Neural cell (in vitro differentiated cells): Measurements from ENCODE around the gene FBXO11. TPM values are rescaled to one million over a fixed set of nuclear protein-coding genes. Genes with fewer than 3 reads are reported as not detected.

Experiments
- H2AFZ ChIP-seq: fragments of 200-600, 300-800 bp; sonication (generic), shearing (Covaris generic); 2 replicates; pipeline ENCODE4 v1.6.0; 2014; ENCODE audit warnings: low read depth, mild to moderate bottlenecking, antibody characterized with exemption, low read length, moderate library complexity
- H3F3A ChIP-seq: fragments of 200-600 bp; shearing (Covaris generic); 2 replicates; pipeline ENCODE4 v1.6.1; 2016; ENCODE audit warnings: mild to moderate bottlenecking, moderate library complexity, mixed read lengths, antibody characterized with exemption, low read length; ENCODE audit not compliant: insufficient read depth, poor library complexity, severe bottlenecking
- H3K27ac ChIP-seq: fragments of 200-600, 300-800 bp; sonication (generic), shearing (Covaris generic); 2 replicates; pipeline ENCODE4 v1.5.1; 2014; ENCODE audit warnings: mild to moderate bottlenecking, low read length, moderate library complexity
- H3K27me3 ChIP-seq: fragments of 300-800, 200-600 bp; sonication (generic), shearing (Covaris generic); 2 replicates; pipeline ENCODE4 v1.6.0; 2014; ENCODE audit warnings: mild to moderate bottlenecking, low read depth, low read length, moderate library complexity; ENCODE audit not compliant: insufficient read depth
- H3K36me3 ChIP-seq: fragments of 300-800, 200-600 bp; sonication (generic), shearing (Covaris generic); 2 replicates; pipeline ENCODE4 v1.5.1; 2014; ENCODE audit warnings: mild to moderate bottlenecking, antibody characterized with exemption, low read length, moderate library complexity; ENCODE audit not compliant: insufficient read depth
- H3K4me2 ChIP-seq: fragments of 300-800, 200-600 bp; sonication (generic), shearing (Covaris generic); 2 replicates; pipeline ENCODE4 v1.6.0; 2014; ENCODE audit warnings: mild to moderate bottlenecking, low read length
- H3K4me3 ChIP-seq: fragments of 300-800, 200-600 bp; sonication (generic), shearing (Covaris generic); 2 replicates; pipeline ENCODE4 v1.5.1; 2014; ENCODE audit warnings: mild to moderate bottlenecking, low read length, moderate library complexity
- H3K79me2 ChIP-seq: fragments of 200-600 bp; shearing (Covaris generic); replicated peaks from 2 replicates; pipeline ENCODE4 v1.6.0; 2014; ENCODE audit warnings: mild to moderate bottlenecking, low read length, moderate library complexity; ENCODE audit not compliant: insufficient read depth
- H3K9ac ChIP-seq: fragments of 300-800, 200-600 bp; sonication (generic), shearing (Covaris generic); 2 replicates; pipeline ENCODE4 v1.6.1; 2016; ENCODE audit warnings: mild to moderate bottlenecking, low read length, mixed read lengths
- H3K9me2 ChIP-seq: fragments of 200-600 bp; shearing (Covaris generic); 2 replicates; pipeline ENCODE4 v1.6.1; 2016; ENCODE audit warnings: mild to moderate bottlenecking, low read length, mixed read lengths; ENCODE audit not compliant: insufficient read depth
- H3K9me3 ChIP-seq: fragments of 200-600, 300-800 bp; sonication (generic), shearing (Covaris generic); 2 replicates; pipeline ENCODE4 v1.6.1; 2016; ENCODE audit warnings: mild to moderate bottlenecking, mixed run types, low read length, moderate library complexity, mixed read lengths
- H4K20me1 ChIP-seq: fragments of 200-600 bp; shearing (Covaris generic); 2 replicates; pipeline ENCODE4 v1.6.1; 2016; ENCODE audit warnings: mild to moderate bottlenecking, mixed run types; ENCODE audit not compliant: insufficient read depth
- EP300 ChIP-seq: fragments of 450-650 bp; conservative IDR thresholded peaks from 2 replicates; pipeline ENCODE4 v1.6.1; 2014; ENCODE audit warnings: antibody characterized with exemption, mild to moderate bottlenecking, moderate library complexity; ENCODE audit not compliant: poor library complexity, severe bottlenecking
- EZH2 ChIP-seq: fragments of 200-600, 300-800 bp; shearing (Covaris generic), sonication (generic); IDR thresholded peaks from 2 replicates; pipeline ENCODE4 v1.6.1; 2014; ENCODE audit warnings: antibody characterized with exemption, low read length, borderline replicate concordance, mild to moderate bottlenecking; ENCODE audit not compliant: insufficient read depth, poor library complexity, severe bottlenecking
- MXI1 ChIP-seq: fragments of 450-650 bp; conservative IDR thresholded peaks from 2 replicates; pipeline ENCODE4 v1.6.1; 2014; ENCODE audit warnings: antibody characterized with exemption, mild to moderate bottlenecking; ENCODE audit not compliant: poor library complexity, severe bottlenecking
- POLR2AphosphoS5 ChIP-seq: IDR thresholded peaks from 2 replicates; pipeline ENCODE4 v1.6.1; 2012
- RAD21 ChIP-seq: fragments of 450-650 bp; conservative IDR thresholded peaks from 2 replicates; pipeline ENCODE4 v1.6.1; 2014; ENCODE audit warnings: antibody characterized with exemption, mild to moderate bottlenecking, moderate library complexity
- SMC3 ChIP-seq: fragments of 450-650 bp; conservative IDR thresholded peaks from 2 replicates; pipeline ENCODE4 v1.6.1; 2014; ENCODE audit warnings: antibody characterized with exemption, mild to moderate bottlenecking, moderate library complexity; ENCODE audit not compliant: poor library complexity
- TAF1 ChIP-seq: IDR thresholded peaks from 2 replicates; pipeline ENCODE4 v1.6.1; 2012; ENCODE audit warnings: low read depth
- polyA plus RNA-seq: library from polyadenylated mRNA; depleted of rRNA; stranded (reverse); fragments of >200 nt; gene quantifications from 2 replicates; pipeline ENCODE4 v1.2.3, GENCODE V29; 2014
- TF ChIP-seq, protein P1 (sequence below): fragments of 450-650 bp; IDR thresholded peaks from 2 replicates; pipeline ENCODE4 v1.5.1; 2014; ENCODE audit warnings: antibody characterized with exemption, mild to moderate bottlenecking, moderate library complexity; ENCODE audit not compliant: poor library complexity, severe bottlenecking
- TF ChIP-seq, protein P2 (sequence below): IDR thresholded peaks from 2 replicates; pipeline ENCODE4 v1.6.1; 2012; ENCODE audit warnings: borderline replicate concordance

The FBXO11 gene
- polyA plus RNA-seq, 1 donor from 2014 or later, result 132 TPM

DNA sequence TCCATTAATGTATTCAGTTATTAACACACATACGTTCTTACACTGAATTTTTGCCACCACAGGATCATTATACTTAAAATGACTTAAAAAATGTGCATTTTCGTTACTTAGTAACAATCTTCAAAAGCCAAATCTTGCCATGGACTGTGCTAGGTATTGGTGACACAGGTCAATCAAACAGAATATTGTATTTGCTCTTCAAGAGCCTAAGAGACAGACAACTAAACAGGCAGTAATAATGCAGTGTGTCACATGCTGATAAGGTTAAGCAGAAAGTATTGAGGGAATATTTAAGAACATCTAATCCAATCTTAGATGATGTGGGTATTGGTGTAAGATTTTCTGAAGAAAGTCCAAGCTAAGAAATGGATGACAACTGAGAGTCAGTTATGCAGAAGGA, 56.9 kb downstream of the FBXO11 start:
- H3K9me2 ChIP-seq, result no peaks in the 10 kb centered on the region
- no peak overlapping the region for H3K27ac ChIP-seq
- peaks cover 89% of the 10 kb centered on the region for H3K79me2 ChIP-seq
- H3F3A ChIP-seq, result no peaks in the 10 kb centered on the region
- TF ChIP-seq, protein P1, sequence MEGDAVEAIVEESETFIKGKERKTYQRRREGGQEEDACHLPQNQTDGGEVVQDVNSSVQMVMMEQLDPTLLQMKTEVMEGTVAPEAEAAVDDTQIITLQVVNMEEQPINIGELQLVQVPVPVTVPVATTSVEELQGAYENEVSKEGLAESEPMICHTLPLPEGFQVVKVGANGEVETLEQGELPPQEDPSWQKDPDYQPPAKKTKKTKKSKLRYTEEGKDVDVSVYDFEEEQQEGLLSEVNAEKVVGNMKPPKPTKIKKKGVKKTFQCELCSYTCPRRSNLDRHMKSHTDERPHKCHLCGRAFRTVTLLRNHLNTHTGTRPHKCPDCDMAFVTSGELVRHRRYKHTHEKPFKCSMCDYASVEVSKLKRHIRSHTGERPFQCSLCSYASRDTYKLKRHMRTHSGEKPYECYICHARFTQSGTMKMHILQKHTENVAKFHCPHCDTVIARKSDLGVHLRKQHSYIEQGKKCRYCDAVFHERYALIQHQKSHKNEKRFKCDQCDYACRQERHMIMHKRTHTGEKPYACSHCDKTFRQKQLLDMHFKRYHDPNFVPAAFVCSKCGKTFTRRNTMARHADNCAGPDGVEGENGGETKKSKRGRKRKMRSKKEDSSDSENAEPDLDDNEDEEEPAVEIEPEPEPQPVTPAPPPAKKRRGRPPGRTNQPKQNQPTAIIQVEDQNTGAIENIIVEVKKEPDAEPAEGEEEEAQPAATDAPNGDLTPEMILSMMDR, result no peak
- TF ChIP-seq POLR2AphosphoS5, result no peak
- no peak for TF ChIP-seq TAF1
- no peak for TF ChIP-seq SMC3
- TF ChIP-seq MXI1, result no peak
- TF ChIP-seq EZH2, result no peak
- TF ChIP-seq, protein P2, sequence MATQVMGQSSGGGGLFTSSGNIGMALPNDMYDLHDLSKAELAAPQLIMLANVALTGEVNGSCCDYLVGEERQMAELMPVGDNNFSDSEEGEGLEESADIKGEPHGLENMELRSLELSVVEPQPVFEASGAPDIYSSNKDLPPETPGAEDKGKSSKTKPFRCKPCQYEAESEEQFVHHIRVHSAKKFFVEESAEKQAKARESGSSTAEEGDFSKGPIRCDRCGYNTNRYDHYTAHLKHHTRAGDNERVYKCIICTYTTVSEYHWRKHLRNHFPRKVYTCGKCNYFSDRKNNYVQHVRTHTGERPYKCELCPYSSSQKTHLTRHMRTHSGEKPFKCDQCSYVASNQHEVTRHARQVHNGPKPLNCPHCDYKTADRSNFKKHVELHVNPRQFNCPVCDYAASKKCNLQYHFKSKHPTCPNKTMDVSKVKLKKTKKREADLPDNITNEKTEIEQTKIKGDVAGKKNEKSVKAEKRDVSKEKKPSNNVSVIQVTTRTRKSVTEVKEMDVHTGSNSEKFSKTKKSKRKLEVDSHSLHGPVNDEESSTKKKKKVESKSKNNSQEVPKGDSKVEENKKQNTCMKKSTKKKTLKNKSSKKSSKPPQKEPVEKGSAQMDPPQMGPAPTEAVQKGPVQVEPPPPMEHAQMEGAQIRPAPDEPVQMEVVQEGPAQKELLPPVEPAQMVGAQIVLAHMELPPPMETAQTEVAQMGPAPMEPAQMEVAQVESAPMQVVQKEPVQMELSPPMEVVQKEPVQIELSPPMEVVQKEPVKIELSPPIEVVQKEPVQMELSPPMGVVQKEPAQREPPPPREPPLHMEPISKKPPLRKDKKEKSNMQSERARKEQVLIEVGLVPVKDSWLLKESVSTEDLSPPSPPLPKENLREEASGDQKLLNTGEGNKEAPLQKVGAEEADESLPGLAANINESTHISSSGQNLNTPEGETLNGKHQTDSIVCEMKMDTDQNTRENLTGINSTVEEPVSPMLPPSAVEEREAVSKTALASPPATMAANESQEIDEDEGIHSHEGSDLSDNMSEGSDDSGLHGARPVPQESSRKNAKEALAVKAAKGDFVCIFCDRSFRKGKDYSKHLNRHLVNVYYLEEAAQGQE, result no peak
- TF ChIP-seq EP300, result no peak
- no peak for TF ChIP-seq RAD21
- peaks cover 21% of the 10 kb centered on the region for H4K20me1 ChIP-seq
- no peaks in the 10 kb centered on the region for H3K36me3 ChIP-seq
- H3K9ac ChIP-seq, result no peak overlapping the region
- no peaks in the 10 kb centered on the region for H3K27me3 ChIP-seq
- H3K4me3 ChIP-seq, result no peak overlapping the region
- no peak overlapping the region for H2AFZ ChIP-seq
- H3K9me3 ChIP-seq, result no peaks in the 10 kb centered on the region
- no peak overlapping the region for H3K4me2 ChIP-seq

DNA sequence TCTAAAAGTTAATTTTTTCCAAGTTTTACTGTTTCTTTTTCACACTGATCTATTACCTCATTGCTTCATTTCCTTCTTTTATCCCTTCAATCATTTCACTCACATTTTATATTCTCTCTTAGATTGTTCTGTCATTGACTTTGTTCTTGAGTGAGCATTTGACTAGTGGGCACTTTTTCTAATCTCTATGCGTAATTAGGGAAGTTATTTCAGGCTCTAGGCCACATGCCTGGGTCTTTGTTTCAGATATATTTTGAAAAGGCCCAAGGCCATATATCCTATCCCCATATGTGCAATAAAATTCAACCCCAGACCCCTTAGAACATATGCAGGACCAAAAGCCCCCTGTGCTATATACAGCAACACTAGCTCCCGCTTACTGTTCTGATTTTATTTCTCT, 62.1 kb downstream of the FBXO11 start:
- Histone ChIP-seq H3K36me3 (peaks cover 4% of the 10 kb centered on the region), H3K9me2 (no peaks in the 10 kb centered on the region), H2AFZ (no peak overlapping the region), H3K4me3 (no peak overlapping the region), H3F3A (no peaks in the 10 kb centered on the region), H3K27me3 (no peaks in the 10 kb centered on the region), H3K27ac (no peak overlapping the region), H4K20me1 (peaks cover 12% of the 10 kb centered on the region), H3K9ac (no peak overlapping the region), H3K4me2 (no peak overlapping the region), H3K9me3 (no peaks in the 10 kb centered on the region), H3K79me2 (peaks cover 71% of the 10 kb centered on the region)
- TF ChIP-seq, protein P1, result no peak
- TF ChIP-seq, protein P2, result no peak
- no peak for TF ChIP-seq SMC3
- TF ChIP-seq TAF1, result no peak
- TF ChIP-seq EP300, result no peak
